ENCODE results near the gene CPNE6.

Gene CPNE6

GRCh38 chr14:24094841-24095270 lies 23.5 kb downstream of the CPNE6 start:
- H3K18ac ChIP-seq (ENCODE audit: low read length), result peak overlapping the region; percentile 95
- no CpG with 5 or more reads among the region's 14 CpGs for WGBS, 2 donors (ENCODE audit: extremely low coverage in 2 of 2, insufficient read length in 2 of 2, insufficient replicate concordance in 1 of 2)
- peak overlapping the region; percentile 79 for H2BK15ac ChIP-seq (ENCODE audit: low read length)
- no peaks in the 10 kb centered on the region for H3K79me1 ChIP-seq (ENCODE audit: low read depth, low read length)
- no peaks in the 10 kb centered on the region for H3K9me3 ChIP-seq (replicated peaks in 1 of 2; ENCODE audit: control insufficient read depth in 2 of 2, insufficient read depth in 1 of 2, low read depth in 1 of 2, low read length in 2 of 2)
- no peak overlapping the region for H3K4ac ChIP-seq (ENCODE audit: low read length)
- H2AFZ ChIP-seq (ENCODE audit: low read length), result peak overlapping the region; percentile 97
- DNase-seq (ENCODE audit: low spot score), result no peak
- peak overlapping the region; percentile 83 for H3K4me2 ChIP-seq (ENCODE audit: insufficient read depth, low read length, poor library complexity, severe bottlenecking)
- H3K27me3 ChIP-seq (ENCODE audit: control insufficient read depth in 3 of 3, insufficient read depth in 3 of 3, low read depth in 1 of 3, low read length in 3 of 3), result no peaks in the 10 kb centered on the region
- H3K27ac ChIP-seq (replicated peaks; ENCODE audit: low read length), result no peak overlapping the region
- peak overlapping the region; percentile 73 to 92 for H3K4me3 ChIP-seq (ENCODE audit: low read length in 2 of 2)
- H3K4me1 ChIP-seq (ENCODE audit: control insufficient read depth in 2 of 2, insufficient read depth in 1 of 2, low read depth in 1 of 2, low read length in 2 of 2), result peaks cover 14% of the 10 kb centered on the region in 2 donors
- no peak overlapping the region for H3K23ac ChIP-seq (ENCODE audit: low read depth, low read length, poor library complexity)
- H2BK5ac ChIP-seq (ENCODE audit: low read length), result peak overlapping the region; percentile 66
- H3K9ac ChIP-seq (ENCODE audit: low read depth, low read length, poor library complexity), result peak overlapping the region; percentile 91
- peak overlapping the region; percentile 64 for H3K14ac ChIP-seq (ENCODE audit: low read length)
- peak overlapping the region; percentile 64 for H2AK5ac ChIP-seq (ENCODE audit: low read depth, low read length)
- H3K36me3 ChIP-seq (replicated peaks in 1 of 2; ENCODE audit: control insufficient read depth in 2 of 2, insufficient read depth in 2 of 2, low read length in 2 of 2), result peaks cover 16 to 17% of the 10 kb centered on the region in 2 donors
- H2BK12ac ChIP-seq (ENCODE audit: low read length), result no peak overlapping the region
- peak overlapping the region; percentile 81 for H2BK120ac ChIP-seq (ENCODE audit: low read depth, low read length)
- peak overlapping the region; percentile 29 for H4K8ac ChIP-seq (ENCODE audit: low read depth, low read length)
- no peak overlapping the region for H4K91ac ChIP-seq (ENCODE audit: low read depth, low read length, poor library complexity)

- H3K4me1 ChIP-seq (ENCODE audit: control insufficient read depth in 2 of 2, insufficient read depth in 1 of 2, low read depth in 1 of 2, low read length in 2 of 2), result peaks cover 11% of the 10 kb centered on the region in 2 donors
- WGBS, 2 donors (ENCODE audit: extremely low coverage in 2 of 2, insufficient read length in 2 of 2, insufficient replicate concordance in 1 of 2), result no CpG with 5 or more reads among the region's 12 CpGs
- peak overlapping the region; percentile 17 for H2BK15ac ChIP-seq (ENCODE audit: low read length)
- no peak overlapping the region for H3K9ac ChIP-seq (ENCODE audit: low read depth, low read length, poor library complexity)
- DNase-seq (ENCODE audit: low spot score), result no peak
- H3K4me3 ChIP-seq (ENCODE audit: low read length in 2 of 2), result peak overlapping the region; percentile 73 to 92
- no peak overlapping the region for H3K27ac ChIP-seq (replicated peaks; ENCODE audit: low read length)
- H2AFZ ChIP-seq (ENCODE audit: low read length), result peak overlapping the region; percentile 97
- no peaks in the 10 kb centered on the region for H3K79me1 ChIP-seq (ENCODE audit: low read depth, low read length)
- H2BK12ac ChIP-seq (ENCODE audit: low read length), result no peak overlapping the region
- no peaks in the 10 kb centered on the region for H3K27me3 ChIP-seq (ENCODE audit: control insufficient read depth in 3 of 3, insufficient read depth in 3 of 3, low read depth in 1 of 3, low read length in 3 of 3)
- no peak overlapping the region for H2BK120ac ChIP-seq (ENCODE audit: low read depth, low read length)
- H3K18ac ChIP-seq (ENCODE audit: low read length), result peak overlapping the region; percentile 95
- no peak overlapping the region for H3K4ac ChIP-seq (ENCODE audit: low read length)
- peak overlapping the region; percentile 83 for H3K4me2 ChIP-seq (ENCODE audit: insufficient read depth, low read length, poor library complexity, severe bottlenecking)
- no peak overlapping the region for H3K14ac ChIP-seq (ENCODE audit: low read length)
- H2BK5ac ChIP-seq (ENCODE audit: low read length), result peak overlapping the region; percentile 4
- no peak overlapping the region for H4K91ac ChIP-seq (ENCODE audit: low read depth, low read length, poor library complexity)
- H3K9me3 ChIP-seq (replicated peaks in 1 of 2; ENCODE audit: control insufficient read depth in 2 of 2, insufficient read depth in 1 of 2, low read depth in 1 of 2, low read length in 2 of 2), result no peaks in the 10 kb centered on the region
- no peak overlapping the region for H3K23ac ChIP-seq (ENCODE audit: low read depth, low read length, poor library complexity)
- peak overlapping the region; percentile 18 for H2AK5ac ChIP-seq (ENCODE audit: low read depth, low read length)
- no peak overlapping the region for H4K8ac ChIP-seq (ENCODE audit: low read depth, low read length)
- H3K36me3 ChIP-seq (replicated peaks in 1 of 2; ENCODE audit: control insufficient read depth in 2 of 2, insufficient read depth in 2 of 2, low read length in 2 of 2), result peaks cover 18 to 23% of the 10 kb centered on the region in 2 donors
Measured at GRCh38 chr14:24095271-24096068, 24.1 kb downstream of the CPNE6 start.

DNA sequence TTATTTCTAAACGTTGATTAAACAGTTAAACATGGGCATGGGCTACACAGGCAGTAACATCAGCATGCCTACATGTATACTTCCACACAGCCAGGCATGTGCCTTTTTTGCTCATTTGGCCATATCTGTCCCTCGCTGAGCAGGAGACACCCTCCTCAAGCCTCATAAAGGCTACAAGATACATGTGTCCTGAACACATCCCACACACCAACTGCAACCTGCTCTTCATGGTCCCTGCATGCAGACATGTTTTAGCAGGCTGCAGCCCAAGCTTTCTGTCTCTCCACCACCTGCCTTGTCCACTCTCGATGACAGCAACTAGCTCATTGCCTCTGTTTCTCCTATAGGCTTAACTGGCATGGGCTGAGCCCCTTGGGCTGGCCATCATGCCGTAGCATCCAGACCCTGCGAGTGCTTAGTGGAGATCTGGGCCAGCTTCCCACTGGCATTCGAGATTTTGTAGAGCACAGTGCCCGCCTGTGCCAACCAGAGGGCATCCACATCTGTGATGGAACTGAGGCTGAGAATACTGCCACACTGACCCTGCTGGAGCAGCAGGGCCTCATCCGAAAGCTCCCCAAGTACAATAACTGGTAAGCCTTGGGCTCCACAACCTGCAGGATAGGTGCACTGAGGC lies 25.3 kb downstream of the CPNE6 start:
- no peak overlapping the region for H2AK5ac ChIP-seq (ENCODE audit: low read depth, low read length)
- H3K79me1 ChIP-seq (ENCODE audit: low read depth, low read length), result no peaks in the 10 kb centered on the region
- no peak overlapping the region for H3K4me3 ChIP-seq (ENCODE audit: low read length in 2 of 2)
- peaks cover 11% of the 10 kb centered on the region in 2 donors for H3K4me1 ChIP-seq (ENCODE audit: control insufficient read depth in 2 of 2, insufficient read depth in 1 of 2, low read depth in 1 of 2, low read length in 2 of 2)
- H4K8ac ChIP-seq (ENCODE audit: low read depth, low read length), result no peak overlapping the region
- H3K27me3 ChIP-seq (ENCODE audit: control insufficient read depth in 3 of 3, insufficient read depth in 3 of 3, low read depth in 1 of 3, low read length in 3 of 3), result no peaks in the 10 kb centered on the region
- H3K4ac ChIP-seq (ENCODE audit: low read length), result no peak overlapping the region
- no peak overlapping the region for H4K91ac ChIP-seq (ENCODE audit: low read depth, low read length, poor library complexity)
- no peak overlapping the region for H2BK12ac ChIP-seq (ENCODE audit: low read length)
- H2AFZ ChIP-seq (ENCODE audit: low read length), result no peak overlapping the region
- H2BK120ac ChIP-seq (ENCODE audit: low read depth, low read length), result no peak overlapping the region
- WGBS, 2 donors (ENCODE audit: extremely low coverage in 2 of 2, insufficient read length in 2 of 2, insufficient replicate concordance in 1 of 2), result no CpG with 5 or more reads among the region's 8 CpGs
- H3K9me3 ChIP-seq (replicated peaks in 1 of 2; ENCODE audit: control insufficient read depth in 2 of 2, insufficient read depth in 1 of 2, low read depth in 1 of 2, low read length in 2 of 2), result no peaks in the 10 kb centered on the region
- H3K4me2 ChIP-seq (ENCODE audit: insufficient read depth, low read length, poor library complexity, severe bottlenecking), result no peak overlapping the region
- H3K9ac ChIP-seq (ENCODE audit: low read depth, low read length, poor library complexity), result no peak overlapping the region
- DNase-seq (ENCODE audit: low spot score), result no peak
- H3K36me3 ChIP-seq (replicated peaks in 1 of 2; ENCODE audit: control insufficient read depth in 2 of 2, insufficient read depth in 2 of 2, low read length in 2 of 2), result peaks cover 18 to 31% of the 10 kb centered on the region in 2 donors
- no peak overlapping the region for H3K23ac ChIP-seq (ENCODE audit: low read depth, low read length, poor library complexity)
- H2BK15ac ChIP-seq (ENCODE audit: low read length), result no peak overlapping the region
- no peak overlapping the region for H3K27ac ChIP-seq (replicated peaks; ENCODE audit: low read length)
- H3K18ac ChIP-seq (ENCODE audit: low read length), result no peak overlapping the region
- H2BK5ac ChIP-seq (ENCODE audit: low read length), result no peak overlapping the region
- no peak overlapping the region for H3K14ac ChIP-seq (ENCODE audit: low read length)

DNA sequence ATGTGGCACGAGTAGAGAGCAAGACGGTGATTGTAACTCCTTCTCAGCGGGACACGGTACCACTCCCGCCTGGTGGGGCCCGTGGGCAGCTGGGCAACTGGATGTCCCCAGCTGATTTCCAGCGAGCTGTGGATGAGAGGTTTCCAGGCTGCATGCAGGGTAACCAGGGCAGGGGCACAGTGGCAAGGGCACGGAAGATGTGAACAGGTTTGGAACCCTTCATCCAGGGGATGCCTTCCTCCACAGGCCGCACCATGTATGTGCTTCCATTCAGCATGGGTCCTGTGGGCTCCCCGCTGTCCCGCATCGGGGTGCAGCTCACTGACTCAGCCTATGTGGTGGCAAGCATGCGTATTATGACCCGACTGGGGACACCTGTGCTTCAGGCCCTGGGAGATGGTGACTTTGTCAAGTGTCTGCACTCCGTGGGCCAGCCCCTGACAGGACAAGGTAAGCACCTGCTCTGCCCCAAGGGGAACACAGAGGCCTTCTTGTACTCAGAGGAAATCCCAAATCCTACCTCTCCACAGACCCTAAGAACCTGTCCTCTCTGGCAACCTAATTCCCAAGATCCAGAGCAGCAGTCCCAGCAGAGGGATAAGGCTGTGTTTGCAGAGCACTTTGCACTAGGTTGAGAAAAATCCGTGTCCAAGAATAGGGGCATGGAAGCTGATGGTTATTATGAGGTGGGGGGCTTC lies 27.0 kb downstream of the CPNE6 start:
- Histone ChIP-seq H2BK15ac (ENCODE audit: low read length) (no peak overlapping the region), H3K4me2 (ENCODE audit: insufficient read depth, low read length, poor library complexity, severe bottlenecking) (no peak overlapping the region), H2AK5ac (ENCODE audit: low read depth, low read length) (no peak overlapping the region), H3K14ac (ENCODE audit: low read length) (no peak overlapping the region), H3K18ac (ENCODE audit: low read length) (no peak overlapping the region), H2BK12ac (ENCODE audit: low read length) (no peak overlapping the region), H3K4me3 (ENCODE audit: low read length in 2 of 2) (no peak overlapping the region), H3K4me1 (ENCODE audit: control insufficient read depth in 2 of 2, insufficient read depth in 1 of 2, low read depth in 1 of 2, low read length in 2 of 2) (peaks cover 11% of the 10 kb centered on the region in 2 donors), H3K23ac (ENCODE audit: low read depth, low read length, poor library complexity) (peak overlapping the region; percentile 26), H3K4ac (ENCODE audit: low read length) (no peak overlapping the region), H3K9ac (ENCODE audit: low read depth, low read length, poor library complexity) (peak overlapping the region; percentile 60), H3K27ac (replicated peaks; ENCODE audit: low read length) (no peak overlapping the region), H3K36me3 (replicated peaks in 1 of 2; ENCODE audit: control insufficient read depth in 2 of 2, insufficient read depth in 2 of 2, low read length in 2 of 2) (peaks cover 27 to 40% of the 10 kb centered on the region in 2 donors), H2BK120ac (ENCODE audit: low read depth, low read length) (no peak overlapping the region), H3K9me3 (replicated peaks in 1 of 2; ENCODE audit: control insufficient read depth in 2 of 2, insufficient read depth in 1 of 2, low read depth in 1 of 2, low read length in 2 of 2) (no peaks in the 10 kb centered on the region), H2BK5ac (ENCODE audit: low read length) (no peak overlapping the region), H3K79me1 (ENCODE audit: low read depth, low read length) (no peaks in the 10 kb centered on the region), H4K8ac (ENCODE audit: low read depth, low read length) (no peak overlapping the region), H2AFZ (ENCODE audit: low read length) (no peak overlapping the region), H4K91ac (ENCODE audit: low read depth, low read length, poor library complexity) (no peak overlapping the region), H3K27me3 (ENCODE audit: control insufficient read depth in 3 of 3, insufficient read depth in 3 of 3, low read depth in 1 of 3, low read length in 3 of 3) (no peaks in the 10 kb centered on the region)
- WGBS, 2 donors (ENCODE audit: extremely low coverage in 2 of 2, insufficient read length in 2 of 2, insufficient replicate concordance in 1 of 2), result no CpG with 5 or more reads among the region's 16 CpGs
- DNase-seq (ENCODE audit: low spot score), result no peak
